Sigmoid colon (tissue), 7 donors: ENCODE results near the gene TRIM54. TPM values are rescaled to one million over a fixed set of nuclear protein-coding genes. Genes with fewer than 3 reads are reported as not detected.
"Not testable (repeated sequence)": the region's sequence is repeated elsewhere in the genome, so short reads cannot be mapped to it uniquely, and the experiment has no call there.

Experiments used
- DNase-seq: peaks from one replicate; pipeline ENCODE4 v3.0.0-alpha.2; 2019
- H3K27ac ChIP-seq, 4 donors: fragments of 200-600 bp; sonication (generic); one replicate each; pipeline ENCODE4 v1.5.1; 2016 to 2019; ENCODE audit warnings: mild to moderate bottlenecking in 1 of 4
- H3K27me3 ChIP-seq, 3 donors: fragments of 200-600 bp; sonication (generic); one replicate each; pipeline ENCODE4 v1.5.1; 2019; ENCODE audit warnings: mild to moderate bottlenecking in 1 of 3
- H3K36me3 ChIP-seq, 4 donors: fragments of 200-600 bp; sonication (generic); one replicate each; pipeline ENCODE4 v1.5.1; 2016 to 2019
- H3K4me1 ChIP-seq, 4 donors: fragments of 200-600 bp; sonication (generic); one replicate each; pipeline ENCODE4 v1.5.1; 2017 to 2019
- H3K4me3 ChIP-seq, 4 donors: fragments of 200-600 bp; sonication (generic); one replicate each; pipeline ENCODE4 v1.5.1; 2017 to 2019; ENCODE audit warnings: mild to moderate bottlenecking in 2 of 4, moderate library complexity in 1 of 4
- H3K9me3 ChIP-seq, 4 donors: fragments of 200-600 bp in 3 of 4; sonication (generic) in 3 of 4; one replicate each; pipeline versions ENCODE4 v1.5.1 to v1.6.1; 2013 to 2019
- EP300 ChIP-seq, 4 donors: sonication (generic); formaldehyde crosslinking; IDR thresholded peaks; one replicate each; pipeline ENCODE4 v1.6.1; 2017; ENCODE audit warnings: antibody characterized with exemption in 4 of 4
- POLR2A ChIP-seq, 2 donors: fragments of 450-650 bp; IDR thresholded peaks; one replicate each; pipeline ENCODE4 v1.6.1; 2016; ENCODE audit warnings: antibody characterized with exemption in 2 of 2, mild to moderate bottlenecking in 2 of 2, moderate library complexity in 2 of 2
- POLR2AphosphoS5 ChIP-seq, 4 donors: sonication (generic); formaldehyde crosslinking; IDR thresholded peaks; one replicate each; pipeline ENCODE4 v1.6.1; 2017; ENCODE audit warnings: antibody characterized with exemption in 4 of 4
- WGBS, 2 donors: extraction: QIAGEN DNeasy Blood & Tissue Kit; methylation state at CpG; one replicate each; pipeline ENCODE4 v1.1.7; 2013; 5-methylcytosine and 5-hydroxymethylcytosine counted together
- intact Hi-C: fragments of 100-400 bp; cut with DNase I; formaldehyde crosslinking; loops from one replicate; pipeline ENCODE4 v1.15.1; 2023
- polyA plus RNA-seq, 3 donors: library from polyadenylated mRNA; stranded (reverse); fragments of 200-250 nt; gene quantifications; one replicate each; pipeline ENCODE4 v1.2.3, GENCODE V29; 2013
- total RNA-seq, 4 donors: library from RNA; depleted of rRNA; stranded (reverse); fragments of >200 nt; gene quantifications; one replicate each; pipeline ENCODE4 v1.1.0, GENCODE V29; 2016
- TF ChIP-seq, protein P1 (sequence below), 4 experiments: fragments of 450-650 bp in 3 of 4; fragments of 200-600 bp in 1 of 4; IDR thresholded peaks; one replicate each; pipeline ENCODE4 v1.5.1; 2016 to 2019; ENCODE audit warnings: antibody characterized with exemption in 4 of 4, mild to moderate bottlenecking in 3 of 4, moderate library complexity in 2 of 4
- donor health status: healthy with polysubstance abuse.
- donor health status: Bipolar disorder and iron deficiency.
- donor health status: healthy.

The TRIM54 gene
- total and polyA plus RNA-seq, 7 donors = 0.16 to 0.46 (median 0.41) TPM; not detected in 4

DNA sequence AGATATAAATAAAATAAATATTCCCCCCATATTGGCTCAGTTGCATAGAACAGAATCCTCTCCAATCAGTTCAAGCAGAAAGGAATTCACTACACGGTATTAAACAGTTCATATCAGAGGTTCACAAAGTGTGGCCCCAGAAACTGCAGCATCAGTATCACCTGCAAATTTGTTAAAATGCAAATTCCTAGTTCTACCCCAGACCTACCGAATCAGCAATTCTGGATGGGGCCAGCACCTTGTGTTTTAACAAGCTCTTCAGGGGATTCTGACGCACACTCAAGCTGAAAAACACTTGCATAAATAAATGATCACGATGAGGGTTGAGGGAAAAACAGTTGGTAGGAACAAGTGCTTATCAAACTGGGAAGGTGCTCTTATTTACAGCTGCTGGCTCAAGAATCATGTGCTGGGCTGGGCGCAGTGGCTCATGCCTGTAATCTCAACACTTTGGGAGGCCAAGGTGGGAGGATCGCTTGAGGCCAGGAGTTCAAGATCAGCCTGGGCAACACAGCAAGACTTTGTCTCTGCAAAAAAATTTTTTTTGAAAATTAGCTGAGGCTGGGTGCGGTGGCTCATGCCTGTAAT, 68.0 kb downstream of the TRIM54 start:
- Histone ChIP-seq H3K36me3 (peaks cover 0 to 5% (median 0%) of the 10 kb centered on the region in 4 donors), H3K4me3 (no peak overlapping the region), H3K27ac (no peak overlapping the region), H3K4me1 (peaks cover 0 to 17% (median 12%) of the 10 kb centered on the region in 4 donors), H3K9me3 (no peaks in the 10 kb centered on the region), H3K27me3 (no peaks in the 10 kb centered on the region)
- 91 to 93% methylated on average over 7 of the region's 7 CpGs for WGBS, 2 donors
- TF ChIP-seq, protein P1, sequence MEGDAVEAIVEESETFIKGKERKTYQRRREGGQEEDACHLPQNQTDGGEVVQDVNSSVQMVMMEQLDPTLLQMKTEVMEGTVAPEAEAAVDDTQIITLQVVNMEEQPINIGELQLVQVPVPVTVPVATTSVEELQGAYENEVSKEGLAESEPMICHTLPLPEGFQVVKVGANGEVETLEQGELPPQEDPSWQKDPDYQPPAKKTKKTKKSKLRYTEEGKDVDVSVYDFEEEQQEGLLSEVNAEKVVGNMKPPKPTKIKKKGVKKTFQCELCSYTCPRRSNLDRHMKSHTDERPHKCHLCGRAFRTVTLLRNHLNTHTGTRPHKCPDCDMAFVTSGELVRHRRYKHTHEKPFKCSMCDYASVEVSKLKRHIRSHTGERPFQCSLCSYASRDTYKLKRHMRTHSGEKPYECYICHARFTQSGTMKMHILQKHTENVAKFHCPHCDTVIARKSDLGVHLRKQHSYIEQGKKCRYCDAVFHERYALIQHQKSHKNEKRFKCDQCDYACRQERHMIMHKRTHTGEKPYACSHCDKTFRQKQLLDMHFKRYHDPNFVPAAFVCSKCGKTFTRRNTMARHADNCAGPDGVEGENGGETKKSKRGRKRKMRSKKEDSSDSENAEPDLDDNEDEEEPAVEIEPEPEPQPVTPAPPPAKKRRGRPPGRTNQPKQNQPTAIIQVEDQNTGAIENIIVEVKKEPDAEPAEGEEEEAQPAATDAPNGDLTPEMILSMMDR (IDR thresholded peaks at IDR 0.05) = no peak
- TF ChIP-seq EP300 (IDR thresholded peaks at IDR 0.05) (no peak), POLR2AphosphoS5 (IDR thresholded peaks at IDR 0.05) (no peak), POLR2A (IDR thresholded peaks at IDR 0.05) (no peak)
- intact Hi-C loops = loop anchor here (10.0 kb wide), 1 partner anchor 135 kb away; the partner anchor contains the start of genes ATRAID, CAD and SLC5A6
- DNase-seq = no peak

DNA sequence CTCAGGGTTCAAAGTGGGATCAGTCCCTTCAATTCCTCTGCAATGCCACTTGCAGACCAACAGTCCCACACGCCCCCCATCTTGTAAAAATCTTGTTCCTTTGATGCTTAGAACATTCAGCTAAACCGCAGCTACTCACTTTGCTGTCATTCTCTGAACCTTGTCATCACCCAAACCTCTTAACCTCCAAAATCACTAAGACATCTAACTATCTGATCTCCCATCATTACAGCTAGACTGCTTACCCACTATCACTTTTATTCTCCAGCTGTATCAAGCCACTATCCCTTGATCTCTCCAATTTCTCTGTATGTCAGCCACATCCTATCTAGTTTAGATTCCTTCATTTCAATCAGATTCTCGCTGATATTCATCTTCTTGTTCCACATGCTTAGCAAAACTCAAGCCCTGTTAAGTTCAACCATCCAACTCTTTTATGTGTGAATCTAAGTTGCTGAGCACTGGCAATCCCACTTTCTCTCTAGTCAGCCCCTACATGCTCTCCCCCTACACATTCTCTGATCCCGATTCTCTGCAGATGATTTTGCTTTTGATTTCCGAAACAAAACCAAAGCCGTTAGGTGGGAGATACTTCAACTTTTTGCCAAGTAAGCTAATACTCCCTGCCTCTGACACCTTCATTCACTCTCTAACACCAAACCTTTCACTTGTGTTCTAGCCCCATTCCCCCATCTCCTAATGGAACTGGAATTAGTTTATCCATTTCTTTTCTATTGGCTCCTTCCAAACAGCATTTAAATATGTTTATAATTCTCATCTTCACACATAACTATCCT, 69.8 kb downstream of the TRIM54 start:
- H3K27me3 ChIP-seq = no peaks in the 10 kb centered on the region
- H3K9me3 ChIP-seq = no peaks in the 10 kb centered on the region
- H3K27ac ChIP-seq = no peak overlapping the region
- H3K36me3 ChIP-seq = peaks cover 0 to 5% (median 0%) of the 10 kb centered on the region in 4 donors
- no peak for DNase-seq
- peaks cover 0 to 26% (median 21%) of the 10 kb centered on the region in 4 donors for H3K4me1 ChIP-seq
- intact Hi-C loops = loop anchor here (10.0 kb wide), 1 partner anchor 137 kb away; the partner anchor contains the start of genes ATRAID, CAD and SLC5A6
- no peak overlapping the region for H3K4me3 ChIP-seq
- 77 to 88% methylated on average over 6 of the region's 6 CpGs for WGBS, 2 donors
- TF ChIP-seq POLR2AphosphoS5 (IDR thresholded peaks at IDR 0.05) (no peak), EP300 (IDR thresholded peaks at IDR 0.05) (no peak), POLR2A (IDR thresholded peaks at IDR 0.05) (no peak)
- TF ChIP-seq, protein P1 (IDR thresholded peaks at IDR 0.05) = no peak

DNA sequence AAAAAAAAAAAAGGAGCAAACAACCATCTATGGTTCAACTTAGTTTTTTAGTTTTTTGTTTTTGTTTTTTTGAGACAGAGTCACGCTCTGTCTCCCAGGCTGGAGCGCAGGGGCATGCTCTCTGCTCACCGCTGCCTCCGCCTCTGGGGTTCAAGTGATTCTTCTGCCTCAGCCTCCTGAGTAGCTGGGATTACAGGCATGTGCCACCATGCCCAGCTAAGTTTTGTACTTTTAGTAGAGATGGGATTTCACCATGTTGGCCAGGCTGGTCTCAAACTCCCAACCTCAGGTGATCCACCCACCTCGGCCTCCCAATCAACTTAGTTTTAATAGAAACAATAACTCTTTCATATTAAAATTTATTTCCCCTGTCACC, 71.1 kb downstream of the TRIM54 start:
- H3K36me3 ChIP-seq, DNase-seq, H3K27me3 ChIP-seq, H3K27ac ChIP-seq, H3K9me3 ChIP-seq, H3K4me3 ChIP-seq: not testable (repeated sequence)
- H3K4me1 ChIP-seq = peaks cover 0 to 37% (median 32%) of the 10 kb centered on the region in 4 donors
- intact Hi-C loops = loop anchor here (10.0 kb wide), 1 partner anchor 139 kb away; the partner anchor contains the start of genes ATRAID, CAD and SLC5A6
- WGBS, 2 donors = 88 to 95% methylated on average over 5 of the region's 5 CpGs

DNA sequence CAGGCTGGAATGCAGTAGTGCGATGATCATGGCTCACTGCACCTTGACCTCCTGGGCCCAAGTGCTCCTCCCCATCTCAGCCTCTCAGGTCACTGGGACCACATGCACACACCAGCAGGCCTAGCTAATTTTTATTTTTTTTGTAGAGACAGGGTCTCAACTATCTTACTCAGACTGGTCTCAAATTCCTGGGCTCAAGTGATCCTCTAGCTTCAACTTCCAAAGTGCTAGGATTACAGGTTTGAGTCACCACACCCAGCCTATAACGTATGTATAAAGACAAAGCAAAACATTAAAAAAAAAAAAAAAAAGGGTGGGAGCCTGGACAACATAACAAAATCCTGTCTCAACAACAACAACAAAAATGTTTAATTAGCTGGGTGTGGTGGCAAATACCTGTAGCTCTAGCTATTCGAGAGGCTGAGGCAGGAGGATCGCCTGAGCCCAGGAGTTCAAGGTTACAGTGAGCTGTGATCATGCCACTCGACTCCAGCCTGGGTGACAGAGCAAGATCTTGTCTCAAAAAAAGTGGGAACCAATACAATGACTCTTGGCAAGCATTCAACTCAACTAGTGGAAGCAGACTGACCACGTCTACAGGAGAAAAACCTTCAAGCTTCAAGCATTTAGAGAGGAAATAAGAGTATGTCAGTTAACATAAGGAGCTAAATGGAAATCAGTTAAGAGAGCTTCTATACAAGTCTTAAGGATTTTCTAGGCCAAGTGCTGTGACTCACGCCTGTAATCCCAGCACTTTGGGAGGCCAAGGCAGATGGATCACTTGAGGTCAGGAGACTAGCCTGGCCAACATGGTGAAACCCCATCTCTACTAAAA, 71.8 kb downstream of the TRIM54 start:
- Histone ChIP-seq H3K4me1 (peaks cover 0 to 38% (median 34%) of the 10 kb centered on the region in 4 donors), H3K27me3 (no peaks in the 10 kb centered on the region), H3K4me3 (no peak overlapping the region), H3K9me3 (no peaks in the 10 kb centered on the region), H3K27ac (no peak overlapping the region), H3K36me3 (peaks cover 0 to 5% (median 0%) of the 10 kb centered on the region in 4 donors)
- intact Hi-C loops = loop anchor here (10.0 kb wide), 1 partner anchor 139 kb away; the partner anchor contains the start of genes ATRAID, CAD and SLC5A6
- no peak for DNase-seq
- TF ChIP-seq EP300 (IDR thresholded peaks at IDR 0.05) = no peak
- TF ChIP-seq, protein P1 (IDR thresholded peaks at IDR 0.05) = no peak
- no peak for TF ChIP-seq POLR2AphosphoS5 (IDR thresholded peaks at IDR 0.05)
- TF ChIP-seq POLR2A (IDR thresholded peaks at IDR 0.05) = no peak
- 45 to 79% methylated on average over 7 of the region's 7 CpGs for WGBS, 2 donors
